B cell (primary cell): ENCODE data around the gene TMTC4. TPM values are rescaled to one million over a fixed set of nuclear protein-coding genes. Genes with fewer than 3 reads are reported as not detected.

Experiments
- ATAC-seq: fragments of 200-7000 bp; cut with Tn5 transposase; one replicate; pipeline ENCODE4 v1.10.0; 2021; ENCODE audit warnings: low read depth, mild to moderate bottlenecking, moderate number of reproducible peaks, moderate library complexity
- CTCF ChIA-PET: fragments of 350-600 bp; sonication (Branson Sonifier 250); formaldehyde crosslinking; loops from one replicate; lab custom pipeline; 2021; ENCODE audit warnings: antibody characterized with exemption, inconsistent platforms; lab: Charles Lee
- POLR2A ChIA-PET: fragments of 350-600 bp; sonication (Branson Sonifier 250); formaldehyde crosslinking; loops from one replicate; lab custom pipeline; 2021; ENCODE audit warnings: antibody characterized with exemption; lab: Charles Lee
- DNase-seq: peaks from one replicate; pipeline ENCODE4 v3.0.0; 2013
- H2AFZ ChIP-seq: 2 replicates; pipeline ENCODE4 v1.6.1; 2012; ENCODE audit warnings: mild to moderate bottlenecking, low read depth, low read length; ENCODE audit not compliant: insufficient read depth, poor library complexity, severe bottlenecking
- H3K27ac ChIP-seq, 2 donors: 1 replicate in 1 of 2; 2 replicates in 1 of 2; pipeline ENCODE4 v1.5.1; 2012 to 2013; ENCODE audit warnings: low read length in 2 of 2, mild to moderate bottlenecking in 2 of 2, moderate library complexity in 1 of 2
- H3K27me3 ChIP-seq, 4 experiments: fragments of 200-600 bp in 1 of 4; sonication (generic) in 1 of 4; replicated peaks in 1 of 4; 1 replicate in 2 of 4; 2 replicates in 2 of 4; pipeline versions ENCODE4 v1.6.1 to v1.7.0; 2013 to 2016; ENCODE audit warnings: low read length in 3 of 4, mild to moderate bottlenecking in 2 of 4, mixed read lengths in 1 of 4, moderate library complexity in 1 of 4; ENCODE audit not compliant: insufficient read depth in 4 of 4, control insufficient read depth in 3 of 4; ENCODE audit errors: control extremely low read depth in 1 of 4
- H3K36me3 ChIP-seq, 2 experiments: replicated peaks in 1 of 2; 1 replicate in 1 of 2; 2 replicates in 1 of 2; pipeline versions ENCODE4 v1.6.1 to v1.7.1; 2013; ENCODE audit warnings: low read length in 1 of 2; ENCODE audit not compliant: insufficient read depth in 2 of 2, control insufficient read depth in 1 of 2; ENCODE audit errors: control extremely low read depth in 1 of 2, extremely low read depth in 1 of 2
- H3K4me1 ChIP-seq, 2 donors: fragments of 200-600 bp in 1 of 2; sonication (generic) in 1 of 2; 1 replicate in 1 of 2; 2 replicates in 1 of 2; pipeline versions ENCODE4 v1.5.1 to v1.6.1; 2013 to 2017; ENCODE audit warnings: low read length in 2 of 2; ENCODE audit not compliant: control insufficient read depth in 2 of 2, insufficient read depth in 2 of 2
- H3K4me2 ChIP-seq: replicated peaks from 2 replicates; pipeline ENCODE3; 2012; ENCODE audit warnings: mild to moderate bottlenecking, low read depth, low read length; ENCODE audit not compliant: poor library complexity, severe bottlenecking
- H3K4me3 ChIP-seq, 5 experiments: fragments of 200-600 bp in 1 of 5; sonication (generic) in 1 of 5; 1 replicate in 3 of 5; 2 replicates in 2 of 5; pipeline versions ENCODE4 v1.5.1 to v1.7.0; 2011 to 2016; ENCODE audit warnings: low read length in 4 of 5, mild to moderate bottlenecking in 4 of 5, low read depth in 2 of 5, control low read depth in 1 of 5, moderate library complexity in 1 of 5; ENCODE audit not compliant: insufficient read depth in 1 of 5; ENCODE audit errors: control extremely low read depth in 1 of 5, extremely low read depth in 1 of 5
- H3K79me2 ChIP-seq: fragments of 200-600 bp; sonication (generic); one replicate; pipeline ENCODE4 v1.6.0; 2016; ENCODE audit warnings: low read length; ENCODE audit not compliant: control insufficient read depth, insufficient read depth
- H3K9ac ChIP-seq: fragments of 200-600 bp; sonication (generic); 2 replicates; pipeline ENCODE4 v1.6.1; 2017; ENCODE audit warnings: mild to moderate bottlenecking, low read length, moderate library complexity
- H3K9me3 ChIP-seq, 3 donors: one replicate each; pipeline versions ENCODE4 v1.6.1 to v1.7.1; 2013; ENCODE audit warnings: low read length in 2 of 3; ENCODE audit not compliant: control insufficient read depth in 2 of 3, insufficient read depth in 1 of 3; ENCODE audit errors: control extremely low read depth in 1 of 3
- H4K20me1 ChIP-seq: 2 replicates; pipeline ENCODE4 v1.6.0; 2012; ENCODE audit warnings: mild to moderate bottlenecking, low read length; ENCODE audit not compliant: insufficient read depth, control insufficient read depth, poor library complexity, severe bottlenecking
- H3K27ac Mint-ChIP-seq: one replicate; pipeline ENCODE4 v1.8.0; 2021; ENCODE audit warnings: mixed read lengths
- H3K27me3 Mint-ChIP-seq: one replicate; pipeline ENCODE4 v1.8.0; 2021; ENCODE audit warnings: mixed read lengths
- H3K4me1 Mint-ChIP-seq: one replicate; pipeline ENCODE4 v1.8.0; 2021; ENCODE audit warnings: mixed read lengths
- H3K4me3 Mint-ChIP-seq: one replicate; pipeline ENCODE4 v1.8.0; 2021; ENCODE audit warnings: mixed read lengths
- H3K9me3 Mint-ChIP-seq: one replicate; pipeline ENCODE4 v1.8.0; 2022; ENCODE audit warnings: mixed read lengths; ENCODE audit not compliant: insufficient read depth
- EZH2 ChIP-seq: IDR thresholded peaks from 2 replicates; pipeline ENCODE4 v1.6.1; 2012; ENCODE audit warnings: borderline replicate concordance, low read depth, mild to moderate bottlenecking, moderate library complexity, low read length; ENCODE audit not compliant: insufficient read depth, poor library complexity, severe bottlenecking
- WGBS: methylation state at CpG from one replicate; pipeline ENCODE4 v1.1.5; 2013; ENCODE audit warnings: missing lambda C conversion rate; ENCODE audit not compliant: insufficient coverage; 5-methylcytosine and 5-hydroxymethylcytosine counted together
- intact Hi-C: fragments of 100-400 bp; cut with micrococcal nuclease; formaldehyde crosslinking; loops from one replicate; pipeline ENCODE4 v1.10.0; 2022
- polyA plus RNA-seq: library from polyadenylated mRNA; depleted of rRNA; stranded (reverse); fragments of >200 nt; gene quantifications from 2 replicates; pipeline ENCODE4 v1.2.3, GENCODE V29; 2012
- total RNA-seq, 2 donors: library from RNA; stranded (reverse); fragments of 120-200 nt in 1 of 2; gene quantifications; 1 replicate in 1 of 2; 2 replicates in 1 of 2; pipeline versions ENCODE4 v1.2.3 to v1.2.4, GENCODE V29; 2013 to 2022
- TF ChIP-seq, protein P1 (sequence below): fragments of 200-600 bp; IDR thresholded peaks from one replicate; pipeline ENCODE4 v1.8.0; 2022; ENCODE audit warnings: antibody characterized with exemption, mild to moderate bottlenecking

TMTC4 gene
- total and polyA plus RNA-seq, 2 donors (not counting 1 experiment from before 2014, with no cell fraction given): 7.9 to 17.8 TPM

DNA sequence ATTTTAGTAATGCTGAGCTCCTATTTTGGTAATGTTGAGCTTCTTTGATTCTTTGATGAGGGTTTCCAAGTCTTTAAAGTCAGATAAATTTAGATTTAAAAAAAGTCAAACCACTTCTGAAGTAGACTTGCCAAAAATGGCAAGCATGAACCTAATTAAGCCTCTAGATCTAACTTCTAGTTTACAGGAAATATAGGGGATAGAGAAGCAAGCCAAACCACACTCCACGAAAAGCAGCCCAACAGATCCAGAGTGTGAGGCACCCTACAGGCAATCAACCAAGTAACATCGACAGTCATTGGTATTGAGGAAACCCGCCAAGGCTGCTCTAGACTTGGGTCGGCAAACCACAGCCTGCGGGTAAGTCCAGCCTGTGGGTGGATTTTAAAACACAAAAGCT, 89.7 kb downstream of the TMTC4 start:
- Histone ChIP-seq H4K20me1 (no peaks in the 10 kb centered on the region), H3K9me3 (no peaks in the 10 kb centered on the region), H3K9ac (no peak overlapping the region), H3K4me1 (peaks cover 10 to 12% of the 10 kb centered on the region in 2 donors), H3K4me2 (no peak overlapping the region), H3K27me3 (no peaks in the 10 kb centered on the region), H2AFZ (no peak overlapping the region), H3K4me3 (no peak overlapping the region), H3K27ac (no peak overlapping the region), H3K79me2 (no peaks in the 10 kb centered on the region), H3K36me3 (peaks cover 0 to 16% of the 10 kb centered on the region in 2 experiments)
- intact Hi-C loops: loop anchor here (5.0 kb wide), 1 partner anchor 928 kb away; no protein-coding TSS in a partner anchor
- no peak overlapping the region for H3K27ac Mint-ChIP-seq
- peaks cover 3% of the 10 kb centered on the region for H3K9me3 Mint-ChIP-seq
- H3K4me3 Mint-ChIP-seq: no peak overlapping the region
- TF ChIP-seq, protein P1, sequence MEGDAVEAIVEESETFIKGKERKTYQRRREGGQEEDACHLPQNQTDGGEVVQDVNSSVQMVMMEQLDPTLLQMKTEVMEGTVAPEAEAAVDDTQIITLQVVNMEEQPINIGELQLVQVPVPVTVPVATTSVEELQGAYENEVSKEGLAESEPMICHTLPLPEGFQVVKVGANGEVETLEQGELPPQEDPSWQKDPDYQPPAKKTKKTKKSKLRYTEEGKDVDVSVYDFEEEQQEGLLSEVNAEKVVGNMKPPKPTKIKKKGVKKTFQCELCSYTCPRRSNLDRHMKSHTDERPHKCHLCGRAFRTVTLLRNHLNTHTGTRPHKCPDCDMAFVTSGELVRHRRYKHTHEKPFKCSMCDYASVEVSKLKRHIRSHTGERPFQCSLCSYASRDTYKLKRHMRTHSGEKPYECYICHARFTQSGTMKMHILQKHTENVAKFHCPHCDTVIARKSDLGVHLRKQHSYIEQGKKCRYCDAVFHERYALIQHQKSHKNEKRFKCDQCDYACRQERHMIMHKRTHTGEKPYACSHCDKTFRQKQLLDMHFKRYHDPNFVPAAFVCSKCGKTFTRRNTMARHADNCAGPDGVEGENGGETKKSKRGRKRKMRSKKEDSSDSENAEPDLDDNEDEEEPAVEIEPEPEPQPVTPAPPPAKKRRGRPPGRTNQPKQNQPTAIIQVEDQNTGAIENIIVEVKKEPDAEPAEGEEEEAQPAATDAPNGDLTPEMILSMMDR: no peak
- TF ChIP-seq EZH2: no peak
- no CpG with 5 or more reads among the region's 5 CpGs for WGBS
- DNase-seq (no peak), ATAC-seq (no peak)
- POLR2A ChIA-PET: no interaction called here
- CTCF ChIA-PET: interaction anchor here (0.6 to 6.8 kb wide), 2 partner anchors 12 to 50 kb away, joined by 4 to 46 read pairs; no protein-coding TSS in a partner anchor
- H3K27me3 Mint-ChIP-seq: no peaks in the 10 kb centered on the region
- H3K4me1 Mint-ChIP-seq: peaks cover 20% of the 10 kb centered on the region

DNA sequence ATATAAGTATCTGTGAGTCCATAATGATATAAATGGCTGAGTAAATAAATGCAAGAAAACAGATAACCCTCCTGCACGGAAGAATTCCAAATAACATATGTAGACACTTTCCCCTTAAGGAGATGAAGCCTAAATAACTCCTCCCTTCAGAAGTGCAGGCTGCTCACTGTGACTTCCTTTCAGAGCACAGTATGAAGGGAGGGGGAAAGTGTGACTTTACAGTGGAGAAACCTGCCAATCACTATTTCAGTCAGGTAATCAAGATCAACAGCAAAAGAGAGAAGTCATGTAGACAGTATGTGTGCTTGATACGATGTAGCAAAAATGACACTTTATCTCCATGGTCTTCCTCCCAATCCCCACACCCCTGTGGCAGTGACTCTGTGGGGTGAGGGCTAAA, 93.1 kb downstream of the TMTC4 start:
- Mint-ChIP-seq H3K9me3 (peaks cover 3% of the 10 kb centered on the region), H3K27me3 (no peaks in the 10 kb centered on the region), H3K4me1 (no peaks in the 10 kb centered on the region), H3K4me3 (no peak overlapping the region), H3K27ac (no peak overlapping the region)
- Histone ChIP-seq H2AFZ (no peak overlapping the region), H3K36me3 (peaks cover 0 to 16% of the 10 kb centered on the region in 2 experiments), H3K9ac (no peak overlapping the region), H4K20me1 (no peaks in the 10 kb centered on the region), H3K4me1 (no peaks in the 10 kb centered on the region), H3K9me3 (no peaks in the 10 kb centered on the region), H3K27ac (no peak overlapping the region), H3K4me3 (no peak overlapping the region), H3K27me3 (no peaks in the 10 kb centered on the region), H3K79me2 (no peaks in the 10 kb centered on the region), H3K4me2 (no peak overlapping the region)
- TF ChIP-seq EZH2: no peak
- TF ChIP-seq, protein P1: no peak
- intact Hi-C loops: no loop called here
- ATAC-seq (no peak), DNase-seq (no peak)
- no CpG with 5 or more reads among the region's 2 CpGs for WGBS
- ChIA-PET CTCF (no interaction called here), POLR2A (no interaction called here)
